Glutamatergic neuron (in vitro differentiated cells): ENCODE measurements around the gene CPD. TPM values are rescaled to one million over a fixed set of nuclear protein-coding genes. Genes with fewer than 3 reads are reported as not detected.
"Not testable (repeated sequence)": the region's sequence is repeated elsewhere in the genome, so short reads cannot be mapped to it uniquely, and the experiment has no call there.

Experiments used
- DNase-seq: peaks from one replicate; pipeline ENCODE4 v3.0.0; 2022
- H3K27ac Mint-ChIP-seq: one replicate; pipeline ENCODE4 v1.8.0; 2020; ENCODE audit warnings: mild to moderate bottlenecking, mixed read lengths, inconsistent platforms; ENCODE audit not compliant: unreplicated experiment
- H3K27me3 Mint-ChIP-seq: one replicate; pipeline ENCODE4 v1.8.0; 2020; ENCODE audit warnings: mild to moderate bottlenecking, moderate library complexity, mixed read lengths, inconsistent platforms; ENCODE audit not compliant: unreplicated experiment
- H3K36me3 Mint-ChIP-seq: one replicate; pipeline ENCODE4 v1.8.0; 2020; ENCODE audit warnings: mild to moderate bottlenecking, mixed read lengths, inconsistent platforms; ENCODE audit not compliant: unreplicated experiment
- H3K4me1 Mint-ChIP-seq: one replicate; pipeline ENCODE4 v1.8.0; 2020; ENCODE audit warnings: mild to moderate bottlenecking, low read depth, mixed read lengths, inconsistent platforms; ENCODE audit not compliant: unreplicated experiment
- H3K4me3 Mint-ChIP-seq: one replicate; pipeline ENCODE4 v1.8.0; 2020; ENCODE audit warnings: mild to moderate bottlenecking, mixed read lengths, inconsistent platforms; ENCODE audit not compliant: unreplicated experiment
- H3K9me3 Mint-ChIP-seq: one replicate; pipeline ENCODE4 v1.8.0; 2020; ENCODE audit warnings: mild to moderate bottlenecking, moderate library complexity, mixed read lengths, inconsistent platforms; ENCODE audit not compliant: unreplicated experiment
- CTCF ChIP-seq: fragments of 200-600 bp; sonication (generic); IDR thresholded peaks from one replicate; pipeline ENCODE4 v1.5.0; 2021; ENCODE audit not compliant: partially characterized antibody, unreplicated experiment
- total RNA-seq: library from RNA; stranded (reverse); fragmentation: NEBNext Ultra II Directional; extraction: Animal tissue kit (Norgen Biotek cat#: 25700); gene quantifications from one replicate; pipeline ENCODE4 v1.2.1, GENCODE V29; 2021; ENCODE audit not compliant: unreplicated experiment

CPD gene
- total RNA-seq, 1 donor from 2014 or later = 29.8 TPM

DNA sequence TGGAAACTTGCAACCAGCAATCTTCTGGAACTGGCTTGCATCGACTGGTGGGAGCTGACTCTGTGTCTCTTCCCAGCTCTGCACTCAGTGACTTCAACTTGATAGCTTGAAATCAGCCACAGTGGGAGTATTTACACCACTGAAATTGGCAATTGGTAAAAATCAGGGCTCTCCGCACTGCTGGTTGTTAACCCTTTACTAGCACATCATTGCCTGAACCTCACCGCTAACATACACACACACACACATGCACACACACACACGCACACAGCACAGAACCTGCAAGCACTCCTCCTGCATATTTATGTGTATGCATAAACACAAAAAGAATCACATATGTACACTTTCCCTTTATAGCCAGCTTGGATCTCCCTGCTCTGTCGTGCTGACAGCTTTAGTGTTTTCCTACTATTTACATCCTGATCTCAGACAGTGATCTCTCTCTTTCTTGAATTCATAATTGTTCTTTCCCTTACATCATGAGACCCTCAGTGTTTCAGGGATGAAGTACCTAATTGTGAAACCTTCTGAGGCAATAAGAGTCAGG lies 37.0 kb upstream of the CPD start:
- Mint-ChIP-seq H3K27me3 (no peaks in the 10 kb centered on the region), H3K36me3 (no peaks in the 10 kb centered on the region), H3K4me3 (no peak overlapping the region), H3K27ac (no peak overlapping the region), H3K4me1 (no peaks in the 10 kb centered on the region), H3K9me3 (peaks cover 2% of the 10 kb centered on the region)
- no peak for DNase-seq
- no peak for TF ChIP-seq CTCF

DNA sequence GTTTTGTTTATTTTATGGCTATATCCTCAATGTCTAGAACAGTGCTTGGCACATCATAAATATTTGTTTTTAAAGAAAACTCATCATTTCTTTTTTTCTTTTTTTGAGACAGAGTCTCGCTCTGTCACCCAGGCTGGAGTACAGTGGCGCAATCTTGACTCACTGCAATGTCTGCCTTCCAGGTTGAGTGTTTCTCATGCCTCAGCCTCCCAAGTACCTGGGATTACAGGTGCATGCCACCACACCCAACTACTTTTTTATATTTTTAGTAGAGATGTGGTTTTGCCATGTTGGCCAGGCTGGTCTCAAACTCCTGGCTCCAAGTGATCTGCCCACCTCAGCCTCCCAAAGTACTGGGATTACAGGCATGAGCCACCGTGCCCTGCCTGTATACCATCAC lies 35.5 kb upstream of the CPD start:
- H3K27me3 Mint-ChIP-seq, H3K4me1 Mint-ChIP-seq, DNase-seq, H3K36me3 Mint-ChIP-seq, H3K4me3 Mint-ChIP-seq, H3K27ac Mint-ChIP-seq, H3K9me3 Mint-ChIP-seq: not testable (repeated sequence)

GRCh38 chr17:30343796-30344195 lies 34.9 kb upstream of the CPD start:
- H3K27me3 Mint-ChIP-seq = peaks cover 1% of the 10 kb centered on the region
- no peak for DNase-seq
- H3K4me3 Mint-ChIP-seq = no peak overlapping the region
- no peaks in the 10 kb centered on the region for H3K36me3 Mint-ChIP-seq
- H3K9me3 Mint-ChIP-seq = no peaks in the 10 kb centered on the region
- no peak for TF ChIP-seq CTCF
- H3K4me1 Mint-ChIP-seq = no peaks in the 10 kb centered on the region
- H3K27ac Mint-ChIP-seq = no peak overlapping the region

GRCh38 chr17:30344283-30345088 lies 34.2 kb upstream of the CPD start:
- no peak for TF ChIP-seq CTCF
- Mint-ChIP-seq H3K4me1 (no peaks in the 10 kb centered on the region), H3K4me3 (no peak overlapping the region), H3K36me3 (no peaks in the 10 kb centered on the region), H3K27me3 (peaks cover 1% of the 10 kb centered on the region), H3K27ac (no peak overlapping the region), H3K9me3 (no peaks in the 10 kb centered on the region)
- DNase-seq = no peak

DNA sequence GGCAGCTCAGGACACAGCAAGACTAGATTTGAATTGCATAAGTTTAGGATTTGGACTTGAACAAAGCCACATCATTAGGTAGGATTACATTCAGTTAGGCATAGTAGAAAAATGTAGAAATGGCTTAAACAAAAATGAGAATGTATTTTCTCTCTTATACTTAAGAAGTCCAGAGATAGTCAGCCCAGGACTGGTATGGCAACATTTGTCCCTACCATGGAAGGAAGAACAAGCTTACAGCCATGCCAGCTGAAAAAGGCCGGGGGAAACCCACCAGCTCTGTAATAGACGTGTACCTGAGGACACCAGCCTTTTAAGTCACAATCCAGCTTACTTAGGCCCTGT lies 33.7 kb upstream of the CPD start:
- Mint-ChIP-seq H3K36me3 (no peaks in the 10 kb centered on the region), H3K27ac (no peak overlapping the region), H3K9me3 (no peaks in the 10 kb centered on the region), H3K4me3 (no peak overlapping the region), H3K4me1 (no peaks in the 10 kb centered on the region), H3K27me3 (peaks cover 1% of the 10 kb centered on the region)
- TF ChIP-seq CTCF = no peak
- no peak for DNase-seq
